ENCODE measurements around the gene RIPOR2.

The RIPOR2 gene

GRCh38 chr6:24935366-24936152, at the start of gene RIPOR2:
TSS of gene RIPOR2 (minus strand) at chr6:24935960. CDS start at chr6:24935898, 62 bp downstream.
- peak; percentile 73 for DNase-seq (ENCODE audit: low spot score)

GRCh38 chr6:24985323-24985722, 49.6 kb upstream of the RIPOR2 start:
- peak; percentile 51 for DNase-seq (ENCODE audit: low spot score)

GRCh38 chr6:24982231-24982630, 46.5 kb upstream of the RIPOR2 start:
- no peak for DNase-seq (ENCODE audit: low spot score)

GRCh38 chr6:24981386-24981760, 45.6 kb upstream of the RIPOR2 start:
- DNase-seq (ENCODE audit: low spot score) = peak; percentile 30

- DNase-seq (ENCODE audit: low spot score) = peak; percentile 50
These were observed 45.0 kb upstream of the RIPOR2 start for GRCh38 chr6:24980507-24981385.

GRCh38 chr6:24979176-24979575, 43.4 kb upstream of the RIPOR2 start:
- DNase-seq (ENCODE audit: low spot score) = no peak

- DNase-seq (ENCODE audit: low spot score) = no peak
These were observed 38.7 kb upstream of the RIPOR2 start for GRCh38 chr6:24974182-24975171.

GRCh38 chr6:24972311-24972958, 36.7 kb upstream of the RIPOR2 start:
- no peak for DNase-seq (ENCODE audit: low spot score)

- no peak for DNase-seq (ENCODE audit: low spot score)
These were observed 35.3 kb upstream of the RIPOR2 start for GRCh38 chr6:24971067-24971466.

GRCh38 chr6:24969343-24969860, 33.6 kb upstream of the RIPOR2 start:
- no peak for DNase-seq (ENCODE audit: low spot score)

GRCh38 chr6:24968783-24969182, 33.0 kb upstream of the RIPOR2 start:
- DNase-seq (ENCODE audit: low spot score) = no peak

- no peak for DNase-seq (ENCODE audit: low spot score)
These were observed 31.5 kb upstream of the RIPOR2 start for GRCh38 chr6:24967211-24967610.

GRCh38 chr6:24966381-24966780, 30.6 kb upstream of the RIPOR2 start:
- no peak for DNase-seq (ENCODE audit: low spot score)

- no peak for DNase-seq (ENCODE audit: low spot score)
These were observed 28.3 kb upstream of the RIPOR2 start for GRCh38 chr6:24963887-24964570.

GRCh38 chr6:24963339-24963738, 27.6 kb upstream of the RIPOR2 start:
- DNase-seq (ENCODE audit: low spot score) = no peak

GRCh38 chr6:24961852-24962251, 26.1 kb upstream of the RIPOR2 start:
- DNase-seq (ENCODE audit: low spot score) = no peak

- no peak for DNase-seq (ENCODE audit: low spot score)
These were observed 25.3 kb upstream of the RIPOR2 start for GRCh38 chr6:24960991-24961475.

- no peak for DNase-seq (ENCODE audit: low spot score)
These were observed 23.6 kb upstream of the RIPOR2 start for GRCh38 chr6:24959319-24959718.

GRCh38 chr6:24957199-24957598, 21.4 kb upstream of the RIPOR2 start:
- no peak for DNase-seq (ENCODE audit: low spot score)

- DNase-seq (ENCODE audit: low spot score) = no peak
These were observed 18.0 kb upstream of the RIPOR2 start for GRCh38 chr6:24953726-24954125.

All from iPS-NIHi11 (cell line).